ENCODE results near the gene EFCAB8. TPM values are rescaled to one million over a fixed set of nuclear protein-coding genes. Genes with fewer than 3 reads are reported as not detected.
A peak's percentile ranks its signal among the peaks of the same experiment; 100 is the strongest.
"Not testable (repeated sequence)": the region's sequence is repeated elsewhere in the genome, so short reads cannot be mapped to it uniquely, and the experiment has no call there.

Gene EFCAB8
- total RNA-seq, 1 donor from 2014 or later = 0.41 TPM

DNA sequence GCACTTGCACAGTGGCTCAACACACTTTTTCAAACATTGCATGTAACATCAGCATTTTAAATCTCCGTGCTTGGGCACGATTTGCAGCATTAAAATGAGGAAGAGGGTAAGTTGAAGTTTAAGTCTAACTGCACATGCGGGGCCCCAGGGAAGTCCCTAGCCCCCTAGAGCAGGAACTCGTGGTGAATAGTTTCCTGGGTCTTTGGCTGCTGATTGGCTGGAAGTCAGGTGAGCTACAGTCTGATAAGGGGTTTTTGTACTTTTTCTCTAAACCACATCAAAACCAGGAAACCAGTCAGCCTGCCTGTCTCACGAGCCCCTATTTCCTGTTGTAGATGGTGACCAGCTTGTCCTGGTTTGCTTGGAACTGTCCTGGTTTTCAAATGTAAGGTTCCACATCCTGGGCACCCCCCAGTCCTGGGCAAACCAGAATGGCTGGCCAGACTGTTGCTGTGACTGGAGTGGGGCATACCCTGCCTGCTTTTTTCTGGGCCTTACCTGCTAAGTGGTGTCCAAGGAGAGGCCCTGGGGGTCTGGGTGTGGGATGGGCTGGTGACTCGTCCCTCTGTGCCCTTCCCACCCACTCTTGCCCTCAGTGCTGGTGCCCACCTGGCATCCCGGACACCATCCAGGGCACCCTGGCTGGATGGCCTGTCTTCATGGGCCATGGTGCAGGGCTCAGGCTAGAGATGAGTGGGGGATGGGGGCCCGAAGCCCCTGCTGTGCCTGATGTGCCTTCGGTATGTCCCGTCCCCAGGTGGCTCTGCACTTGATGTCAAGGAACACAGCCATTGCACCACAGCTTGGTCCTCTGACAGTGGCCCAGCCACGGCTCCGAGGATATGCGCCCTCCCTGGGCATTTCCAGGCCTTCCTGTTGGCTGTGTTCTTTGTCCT, 113.7 kb downstream of the EFCAB8 start:
- H3K4me1 Mint-ChIP-seq (ENCODE audit: low read depth, unreplicated experiment) = peaks cover 1% of the 10 kb centered on the region

DNA sequence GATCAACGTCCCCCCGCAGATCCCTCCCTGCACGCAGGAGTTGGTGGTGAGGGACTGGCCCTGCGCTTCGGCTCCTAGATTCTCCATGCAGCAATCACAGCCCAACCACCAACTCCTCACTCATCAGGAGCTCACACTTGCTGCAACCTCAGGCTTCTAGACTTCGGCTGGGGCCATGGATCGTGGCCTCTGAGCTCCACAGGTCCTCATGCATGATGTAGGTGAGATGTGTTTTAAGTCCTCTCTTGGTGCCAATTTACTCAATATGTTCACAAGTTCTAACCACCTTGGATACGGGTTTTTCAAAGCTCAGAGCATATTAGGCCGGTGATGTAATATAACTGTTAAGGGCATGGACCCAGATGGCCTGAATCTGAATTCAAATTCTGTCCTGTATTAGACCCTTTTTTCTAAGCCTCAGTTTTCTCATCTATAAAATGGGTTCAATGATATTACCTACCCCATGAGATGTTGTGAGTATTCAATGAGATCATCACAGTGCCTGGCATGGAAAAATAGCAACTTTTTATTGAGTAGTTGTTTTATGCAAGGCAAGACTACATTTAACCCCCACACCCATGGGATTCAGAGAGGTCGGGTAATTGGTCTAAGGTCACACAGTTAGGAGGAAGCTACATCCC, 114.5 kb downstream of the EFCAB8 start:
- DNase-seq (ENCODE audit: low read depth) = no peak
- H3K36me3 Mint-ChIP-seq (ENCODE audit: low read depth, unreplicated experiment) = peaks cover 3% of the 10 kb centered on the region
- TF ChIP-seq, protein P1, sequence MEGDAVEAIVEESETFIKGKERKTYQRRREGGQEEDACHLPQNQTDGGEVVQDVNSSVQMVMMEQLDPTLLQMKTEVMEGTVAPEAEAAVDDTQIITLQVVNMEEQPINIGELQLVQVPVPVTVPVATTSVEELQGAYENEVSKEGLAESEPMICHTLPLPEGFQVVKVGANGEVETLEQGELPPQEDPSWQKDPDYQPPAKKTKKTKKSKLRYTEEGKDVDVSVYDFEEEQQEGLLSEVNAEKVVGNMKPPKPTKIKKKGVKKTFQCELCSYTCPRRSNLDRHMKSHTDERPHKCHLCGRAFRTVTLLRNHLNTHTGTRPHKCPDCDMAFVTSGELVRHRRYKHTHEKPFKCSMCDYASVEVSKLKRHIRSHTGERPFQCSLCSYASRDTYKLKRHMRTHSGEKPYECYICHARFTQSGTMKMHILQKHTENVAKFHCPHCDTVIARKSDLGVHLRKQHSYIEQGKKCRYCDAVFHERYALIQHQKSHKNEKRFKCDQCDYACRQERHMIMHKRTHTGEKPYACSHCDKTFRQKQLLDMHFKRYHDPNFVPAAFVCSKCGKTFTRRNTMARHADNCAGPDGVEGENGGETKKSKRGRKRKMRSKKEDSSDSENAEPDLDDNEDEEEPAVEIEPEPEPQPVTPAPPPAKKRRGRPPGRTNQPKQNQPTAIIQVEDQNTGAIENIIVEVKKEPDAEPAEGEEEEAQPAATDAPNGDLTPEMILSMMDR (IDR thresholded peaks at IDR 0.05; ENCODE audit: insufficient read depth, low read depth, low read length) = no peak
- no peak for TF ChIP-seq EZH2 (IDR thresholded peaks at IDR 0.05; ENCODE audit: insufficient read depth, low read length)
- no peak for FAIRE-seq
- H3K4me3 ChIP-seq (ENCODE audit: insufficient read depth, low read depth, low read length) = no peak overlapping the region
- H3K79me2 ChIP-seq (ENCODE audit: insufficient read depth, low read length) = no peaks in the 10 kb centered on the region
- no peaks in the 10 kb centered on the region for H4K20me1 ChIP-seq (ENCODE audit: insufficient read depth, low read length)
- no peak overlapping the region for H3K27ac ChIP-seq (ENCODE audit: low read depth, low read length)
- no peak overlapping the region for H2AFZ ChIP-seq (ENCODE audit: low read depth, low read length)
- H3K4me1 ChIP-seq (ENCODE audit: insufficient read depth, low read length) = peaks cover 3% of the 10 kb centered on the region
- H3K27me3 ChIP-seq (ENCODE audit: insufficient read depth, low read length) = no peaks in the 10 kb centered on the region
- H3K27ac Mint-ChIP-seq (ENCODE audit: unreplicated experiment) = no peak overlapping the region
- no peaks in the 10 kb centered on the region for H3K36me3 ChIP-seq (ENCODE audit: insufficient read depth, low read length)
- H3K4me2 ChIP-seq (ENCODE audit: low read length) = no peak overlapping the region
- no peaks in the 10 kb centered on the region for H3K9me3 Mint-ChIP-seq (ENCODE audit: unreplicated experiment)
- H3K9ac ChIP-seq (ENCODE audit: low read length) = no peak overlapping the region
- peaks cover 1% of the 10 kb centered on the region for H3K4me1 Mint-ChIP-seq (ENCODE audit: low read depth, unreplicated experiment)
- H3K4me3 Mint-ChIP-seq (ENCODE audit: unreplicated experiment) = no peak overlapping the region
- H3K9me3 ChIP-seq (ENCODE audit: insufficient read depth, low read depth, low read length) = no peaks in the 10 kb centered on the region
- H3K27me3 Mint-ChIP-seq (ENCODE audit: low read depth, unreplicated experiment) = peaks cover 11% of the 10 kb centered on the region

More for the DNA sequence above, 113.7 kb downstream of the EFCAB8 start:
- Mint-ChIP-seq H3K9me3 (ENCODE audit: unreplicated experiment) (no peaks in the 10 kb centered on the region), H3K4me3 (ENCODE audit: unreplicated experiment) (no peak overlapping the region), H3K27ac (ENCODE audit: unreplicated experiment) (no peak overlapping the region), H3K27me3 (ENCODE audit: low read depth, unreplicated experiment) (peaks cover 9% of the 10 kb centered on the region), H3K36me3 (ENCODE audit: low read depth, unreplicated experiment) (peaks cover 3% of the 10 kb centered on the region)
- Histone ChIP-seq H3K4me3 (ENCODE audit: insufficient read depth, low read depth, low read length) (no peak overlapping the region), H3K9ac (ENCODE audit: low read length) (no peak overlapping the region), H4K20me1 (ENCODE audit: insufficient read depth, low read length) (no peaks in the 10 kb centered on the region), H3K27ac (ENCODE audit: low read depth, low read length) (no peak overlapping the region), H3K27me3 (ENCODE audit: insufficient read depth, low read length) (no peaks in the 10 kb centered on the region), H3K9me3 (ENCODE audit: insufficient read depth, low read depth, low read length) (no peaks in the 10 kb centered on the region), H3K4me1 (ENCODE audit: insufficient read depth, low read length) (peaks cover 3% of the 10 kb centered on the region), H3K36me3 (ENCODE audit: insufficient read depth, low read length) (no peaks in the 10 kb centered on the region), H2AFZ (ENCODE audit: low read depth, low read length) (peak overlapping the region; percentile 66), H3K79me2 (ENCODE audit: insufficient read depth, low read length) (no peaks in the 10 kb centered on the region), H3K4me2 (ENCODE audit: low read length) (peak overlapping the region; percentile 8)
- no peak for DNase-seq (ENCODE audit: low read depth)
- no peak for TF ChIP-seq EZH2 (IDR thresholded peaks at IDR 0.05; ENCODE audit: insufficient read depth, low read length)
- TF ChIP-seq, protein P1 (IDR thresholded peaks at IDR 0.05; ENCODE audit: insufficient read depth, low read depth, low read length) = no peak
- no peak for FAIRE-seq

DNA sequence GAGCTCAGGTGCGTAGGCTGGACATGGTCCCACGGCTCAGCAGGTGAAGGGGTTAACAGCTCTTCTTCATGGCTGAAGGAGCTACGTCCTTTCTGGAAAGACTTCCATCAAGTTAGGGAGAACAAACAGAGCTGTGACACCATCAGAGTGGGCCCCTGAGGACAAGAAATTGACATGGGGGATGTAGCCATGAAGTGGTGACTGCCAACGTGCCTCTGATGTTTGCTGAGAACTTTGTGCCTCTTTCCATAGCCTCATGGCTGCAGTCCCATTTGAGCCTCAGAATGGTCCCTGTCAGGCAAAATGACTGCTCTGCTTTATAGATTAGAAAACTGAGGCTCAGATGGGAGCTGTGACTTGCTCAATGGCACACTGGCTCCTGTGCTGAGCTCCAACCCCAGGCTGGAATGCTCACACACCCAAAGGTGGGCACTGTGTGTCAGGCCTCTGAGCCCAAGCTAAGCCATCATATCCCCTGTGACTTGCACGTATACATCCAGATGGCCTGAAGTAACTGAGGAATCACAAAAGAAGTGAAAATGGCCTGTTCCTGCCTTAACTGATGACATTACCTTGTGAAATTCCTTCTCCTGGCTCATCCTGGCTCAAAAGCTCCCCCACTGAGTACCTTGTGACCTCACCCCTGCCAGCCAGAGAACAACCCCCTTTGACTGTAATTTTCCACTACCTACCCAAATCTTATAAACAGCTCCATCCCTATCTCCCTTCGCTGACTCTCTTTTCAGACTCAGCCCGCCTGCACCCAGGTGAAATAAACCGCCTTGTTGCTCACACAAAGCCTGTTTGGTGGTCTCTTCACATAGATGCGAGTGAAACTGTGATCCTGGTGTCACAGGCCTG, 115.7 kb downstream of the EFCAB8 start:
- not testable (repeated sequence) for H3K36me3 Mint-ChIP-seq (ENCODE audit: low read depth, unreplicated experiment); H3K9ac ChIP-seq (ENCODE audit: low read length); H3K4me3 Mint-ChIP-seq (ENCODE audit: unreplicated experiment); H3K27me3 ChIP-seq (ENCODE audit: insufficient read depth, low read length); H3K4me1 Mint-ChIP-seq (ENCODE audit: low read depth, unreplicated experiment); H3K9me3 Mint-ChIP-seq (ENCODE audit: unreplicated experiment); H3K27ac Mint-ChIP-seq (ENCODE audit: unreplicated experiment); DNase-seq (ENCODE audit: low read depth); H3K27me3 Mint-ChIP-seq (ENCODE audit: low read depth, unreplicated experiment); H3K4me1 ChIP-seq (ENCODE audit: insufficient read depth, low read length); H3K4me2 ChIP-seq (ENCODE audit: low read length); H3K9me3 ChIP-seq (ENCODE audit: insufficient read depth, low read depth, low read length); H2AFZ ChIP-seq (ENCODE audit: low read depth, low read length); H3K27ac ChIP-seq (ENCODE audit: low read depth, low read length); H3K79me2 ChIP-seq (ENCODE audit: insufficient read depth, low read length); H4K20me1 ChIP-seq (ENCODE audit: insufficient read depth, low read length); H3K36me3 ChIP-seq (ENCODE audit: insufficient read depth, low read length); H3K4me3 ChIP-seq (ENCODE audit: insufficient read depth, low read depth, low read length); FAIRE-seq

DNA sequence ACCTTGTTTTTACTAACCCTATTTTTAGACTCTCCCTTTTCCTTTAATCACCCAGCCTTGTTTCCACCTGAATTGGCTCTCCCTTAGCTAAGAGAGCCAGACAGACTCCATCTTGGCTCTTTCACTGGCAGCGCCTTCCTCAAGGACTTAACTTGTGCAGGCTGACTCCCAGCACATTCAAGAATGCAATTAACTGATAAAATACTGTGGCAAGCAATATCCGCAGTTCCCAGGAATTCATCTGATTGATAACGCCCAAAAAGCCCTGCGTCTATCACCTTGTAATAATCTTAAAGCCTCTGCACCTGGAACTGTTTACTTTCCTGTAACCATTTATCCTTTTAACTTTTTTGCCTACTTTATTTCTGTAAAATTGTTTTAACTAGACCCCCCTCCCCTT, 116.4 kb downstream of the EFCAB8 start:
- H3K9me3 Mint-ChIP-seq (ENCODE audit: unreplicated experiment); H3K36me3 ChIP-seq (ENCODE audit: insufficient read depth, low read length); H3K36me3 Mint-ChIP-seq (ENCODE audit: low read depth, unreplicated experiment); H3K27me3 ChIP-seq (ENCODE audit: insufficient read depth, low read length); H3K9ac ChIP-seq (ENCODE audit: low read length); H3K4me1 ChIP-seq (ENCODE audit: insufficient read depth, low read length); H3K4me3 ChIP-seq (ENCODE audit: insufficient read depth, low read depth, low read length); H3K4me1 Mint-ChIP-seq (ENCODE audit: low read depth, unreplicated experiment); H3K27ac ChIP-seq (ENCODE audit: low read depth, low read length); H3K4me2 ChIP-seq (ENCODE audit: low read length); H2AFZ ChIP-seq (ENCODE audit: low read depth, low read length); FAIRE-seq; H4K20me1 ChIP-seq (ENCODE audit: insufficient read depth, low read length); H3K9me3 ChIP-seq (ENCODE audit: insufficient read depth, low read depth, low read length); H3K4me3 Mint-ChIP-seq (ENCODE audit: unreplicated experiment); H3K79me2 ChIP-seq (ENCODE audit: insufficient read depth, low read length); H3K27me3 Mint-ChIP-seq (ENCODE audit: low read depth, unreplicated experiment); DNase-seq (ENCODE audit: low read depth): not testable (repeated sequence)
- peak overlapping the region; percentile 42 for H3K27ac Mint-ChIP-seq (ENCODE audit: unreplicated experiment)

Data from astrocyte (in vitro differentiated cells and primary cell).